Left lung (tissue), 10 donors: ENCODE data around the gene ART1. TPM values are rescaled to one million over a fixed set of nuclear protein-coding genes. Genes with fewer than 3 reads are reported as not detected.

ENCODE experiments used
- ATAC-seq: fragments of 200-7000 bp; cut with Tn5 transposase; one replicate; pipeline ENCODE4 v1.9.1; 2020; ENCODE audit warnings: moderate library complexity
- DNase-seq, 4 donors: peaks; one replicate each; pipeline ENCODE4 v3.0.0-alpha.2; 2013 to 2020
- H3K27ac ChIP-seq, 2 donors: fragments of 200-600 bp; sonication (generic) in 1 of 2; one replicate each; pipeline versions ENCODE4 v1.5.0 to v1.8.0; 2020 to 2021
- H3K27me3 ChIP-seq, 2 donors: fragments of 200-600 bp; sonication (generic) in 1 of 2; one replicate each; pipeline versions ENCODE4 v1.5.0 to v1.8.0; 2020 to 2021
- H3K36me3 ChIP-seq, 2 donors: fragments of 200-600 bp; sonication (generic) in 1 of 2; one replicate each; pipeline versions ENCODE4 v1.5.0 to v1.8.0; 2020 to 2021
- H3K4me1 ChIP-seq, 2 donors: fragments of 200-600 bp; one replicate each; pipeline ENCODE4 v1.8.0; 2021
- H3K4me3 ChIP-seq, 2 donors: fragments of 200-600 bp; sonication (generic) in 1 of 2; one replicate each; pipeline versions ENCODE4 v1.5.0 to v1.8.0; 2020 to 2021; ENCODE audit warnings: mild to moderate bottlenecking in 1 of 2
- H3K9me3 ChIP-seq, 2 donors: fragments of 200-600 bp; sonication (generic) in 1 of 2; one replicate each; pipeline versions ENCODE4 v1.5.0 to v1.8.0; 2020 to 2021
- CTCF ChIP-seq, 2 donors: fragments of 200-600 bp; sonication (generic) in 1 of 2; IDR thresholded peaks; one replicate each; pipeline versions ENCODE4 v1.5.0 to v1.8.0; 2021; ENCODE audit warnings: antibody characterized with exemption in 2 of 2
- intact Hi-C, 2 donors: fragments of 100-400 bp; cut with DNase I; formaldehyde crosslinking; loops; one replicate each; pipeline versions ENCODE4 v1.11.2 to v1.14.2; 2022
- polyA plus RNA-seq, 6 donors: library from polyadenylated mRNA; unstranded; fragments of 120-200 nt; gene quantifications; one replicate each; pipeline ENCODE4 v1.2.1, GENCODE V29; 2013; ENCODE audit not compliant: insufficient read length in 6 of 6
- total RNA-seq, 2 donors: library from RNA; stranded (reverse); fragmentation: NEBNext Ultra II Directional; extraction: Animal tissue kit (Norgen Biotek cat#: 25700); gene quantifications; one replicate each; pipeline ENCODE4 v1.2.1, GENCODE V29; 2021
- donor health status: DM: no; HTN: yes; CAD: no.
- donor health status: DM: no; HTN: no; CAD: no.

The ART1 gene
- total and polyA plus RNA-seq, 8 donors, result 0.13 to 0.55 (median 0.32) TPM; not detected in 4

- intact Hi-C loops, result no loop called here
- TF ChIP-seq CTCF (IDR thresholded peaks at IDR 0.05), result no peak
- no peak overlapping the region for H3K4me3 ChIP-seq
- ATAC-seq, result peak; percentile 27
- peak in 1 of 4 donors; percentile 21 for DNase-seq
- no peaks in the 10 kb centered on the region for H3K4me1 ChIP-seq
- H3K9me3 ChIP-seq, result no peaks in the 10 kb centered on the region
- no peak overlapping the region for H3K27ac ChIP-seq
- H3K27me3 ChIP-seq, result no peaks in the 10 kb centered on the region
- no peaks in the 10 kb centered on the region for H3K36me3 ChIP-seq
These were observed 21.8 kb upstream of the ART1 start for GRCh38 chr11:3623121-3623520.

DNA sequence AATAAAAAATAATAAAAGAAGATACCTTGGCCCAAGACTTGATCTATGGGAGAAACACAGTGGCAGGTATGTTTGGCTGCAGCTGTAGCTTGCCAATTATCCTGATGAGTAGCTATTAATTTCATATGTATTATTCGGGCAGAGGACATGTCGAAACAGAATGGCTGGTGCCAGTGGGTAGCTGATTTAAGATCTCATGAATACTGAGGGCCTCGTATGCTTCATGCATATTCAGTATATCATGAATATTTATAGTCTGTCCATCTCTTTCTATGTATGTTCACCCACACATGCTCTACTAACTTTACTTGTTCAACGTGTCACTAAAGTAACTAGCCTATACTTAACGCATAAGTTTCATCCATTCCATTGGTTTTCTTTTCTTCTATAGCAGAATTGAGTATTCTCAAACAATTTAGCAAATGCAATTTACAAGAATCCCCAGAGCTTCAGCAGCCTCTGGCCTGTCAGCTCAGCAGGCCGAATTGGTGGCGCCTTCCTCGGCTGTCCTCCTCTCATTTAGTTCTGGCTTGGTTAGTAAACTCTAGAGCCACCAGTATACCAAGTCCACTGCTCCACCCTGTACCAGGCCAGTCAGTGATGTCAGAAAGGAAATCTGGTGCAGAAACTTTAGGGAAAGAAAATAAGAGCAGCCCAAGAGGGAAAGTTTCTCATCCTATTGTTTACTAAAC, 21.0 kb upstream of the ART1 start:
- DNase-seq, result peak in 1 of 4 donors; percentile 9
- no peaks in the 10 kb centered on the region for H3K9me3 ChIP-seq
- H3K4me3 ChIP-seq, result no peak overlapping the region
- H3K36me3 ChIP-seq, result no peaks in the 10 kb centered on the region
- H3K27ac ChIP-seq, result no peak overlapping the region
- H3K4me1 ChIP-seq, result no peaks in the 10 kb centered on the region
- ATAC-seq, result no peak
- no peak for TF ChIP-seq CTCF (IDR thresholded peaks at IDR 0.05)
- H3K27me3 ChIP-seq, result no peaks in the 10 kb centered on the region
- intact Hi-C loops, result no loop called here

GRCh38 chr11:3626250-3626960, 18.5 kb upstream of the ART1 start:
- intact Hi-C loops, result no loop called here
- ATAC-seq (peak; percentile 56), DNase-seq (peak in 3 of 4 donors; percentile 20 to 80 (median 68))
- H3K27ac ChIP-seq, result no peak overlapping the region
- H3K4me3 ChIP-seq, result no peak overlapping the region
- no peaks in the 10 kb centered on the region for H3K36me3 ChIP-seq
- no peaks in the 10 kb centered on the region for H3K9me3 ChIP-seq
- TF ChIP-seq CTCF (IDR thresholded peaks at IDR 0.05), result no peak
- no peaks in the 10 kb centered on the region for H3K27me3 ChIP-seq
- no peaks in the 10 kb centered on the region for H3K4me1 ChIP-seq

- no peaks in the 10 kb centered on the region for H3K27me3 ChIP-seq
- intact Hi-C loops, result no loop called here
- TF ChIP-seq CTCF (IDR thresholded peaks at IDR 0.05), result no peak
These were observed 17.6 kb upstream of the ART1 start for GRCh38 chr11:3627291-3627690.

GRCh38 chr11:3631331-3631730, 13.6 kb upstream of the ART1 start:
- Histone ChIP-seq H3K9me3 (no peaks in the 10 kb centered on the region), H3K27ac (no peak overlapping the region), H3K36me3 (no peaks in the 10 kb centered on the region), H3K27me3 (no peaks in the 10 kb centered on the region), H3K4me3 (no peak overlapping the region), H3K4me1 (no peaks in the 10 kb centered on the region)
- intact Hi-C loops, result no loop called here
- DNase-seq (no peak), ATAC-seq (no peak)
- no peak for TF ChIP-seq CTCF (IDR thresholded peaks at IDR 0.05)

More at GRCh38 chr11:3627291-3627690, 17.6 kb upstream of the ART1 start:
- no peak overlapping the region for H3K27ac ChIP-seq
- no peak overlapping the region for H3K4me3 ChIP-seq
- no peak for DNase-seq
- ATAC-seq, result peak; percentile 32
- no peaks in the 10 kb centered on the region for H3K4me1 ChIP-seq
- no peaks in the 10 kb centered on the region for H3K36me3 ChIP-seq
- no peaks in the 10 kb centered on the region for H3K9me3 ChIP-seq
